ENCODE data around the gene EIF4E3. TPM values are rescaled to one million over a fixed set of nuclear protein-coding genes. Genes with fewer than 3 reads are reported as not detected.

EIF4E3 gene
- total and polyA plus RNA-seq, 2 of the 13 experiments (the other 11 are each of a cell fraction or from before 2014, with no cell fraction given): 0.07 to 0.15 TPM

DNA sequence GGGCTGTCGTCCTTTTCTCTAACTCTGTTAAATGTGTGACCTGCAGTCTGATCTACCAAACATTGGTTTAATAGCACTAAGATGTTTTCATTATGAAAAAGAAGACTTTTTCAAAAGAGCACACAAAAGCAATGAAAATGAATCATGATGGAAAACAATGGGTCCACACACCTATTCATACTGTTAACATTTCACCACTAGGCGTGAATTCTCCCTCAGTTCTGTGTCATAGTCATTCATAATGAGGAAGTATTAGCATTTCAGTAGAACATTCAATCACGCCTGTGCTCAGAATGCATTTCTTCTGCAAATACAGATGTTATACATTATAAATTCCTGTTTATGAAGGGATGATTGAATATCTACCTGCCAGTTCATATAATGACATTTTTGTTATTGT lies 35.9 kb downstream of the EIF4E3 start (continued):
- no peak for TF ChIP-seq ZNF337 (CRISPR knock-in tag; IDR thresholded peaks at IDR 0.05; ENCODE audit: borderline replicate concordance, low read depth)
- TF ChIP-seq, protein P1, sequence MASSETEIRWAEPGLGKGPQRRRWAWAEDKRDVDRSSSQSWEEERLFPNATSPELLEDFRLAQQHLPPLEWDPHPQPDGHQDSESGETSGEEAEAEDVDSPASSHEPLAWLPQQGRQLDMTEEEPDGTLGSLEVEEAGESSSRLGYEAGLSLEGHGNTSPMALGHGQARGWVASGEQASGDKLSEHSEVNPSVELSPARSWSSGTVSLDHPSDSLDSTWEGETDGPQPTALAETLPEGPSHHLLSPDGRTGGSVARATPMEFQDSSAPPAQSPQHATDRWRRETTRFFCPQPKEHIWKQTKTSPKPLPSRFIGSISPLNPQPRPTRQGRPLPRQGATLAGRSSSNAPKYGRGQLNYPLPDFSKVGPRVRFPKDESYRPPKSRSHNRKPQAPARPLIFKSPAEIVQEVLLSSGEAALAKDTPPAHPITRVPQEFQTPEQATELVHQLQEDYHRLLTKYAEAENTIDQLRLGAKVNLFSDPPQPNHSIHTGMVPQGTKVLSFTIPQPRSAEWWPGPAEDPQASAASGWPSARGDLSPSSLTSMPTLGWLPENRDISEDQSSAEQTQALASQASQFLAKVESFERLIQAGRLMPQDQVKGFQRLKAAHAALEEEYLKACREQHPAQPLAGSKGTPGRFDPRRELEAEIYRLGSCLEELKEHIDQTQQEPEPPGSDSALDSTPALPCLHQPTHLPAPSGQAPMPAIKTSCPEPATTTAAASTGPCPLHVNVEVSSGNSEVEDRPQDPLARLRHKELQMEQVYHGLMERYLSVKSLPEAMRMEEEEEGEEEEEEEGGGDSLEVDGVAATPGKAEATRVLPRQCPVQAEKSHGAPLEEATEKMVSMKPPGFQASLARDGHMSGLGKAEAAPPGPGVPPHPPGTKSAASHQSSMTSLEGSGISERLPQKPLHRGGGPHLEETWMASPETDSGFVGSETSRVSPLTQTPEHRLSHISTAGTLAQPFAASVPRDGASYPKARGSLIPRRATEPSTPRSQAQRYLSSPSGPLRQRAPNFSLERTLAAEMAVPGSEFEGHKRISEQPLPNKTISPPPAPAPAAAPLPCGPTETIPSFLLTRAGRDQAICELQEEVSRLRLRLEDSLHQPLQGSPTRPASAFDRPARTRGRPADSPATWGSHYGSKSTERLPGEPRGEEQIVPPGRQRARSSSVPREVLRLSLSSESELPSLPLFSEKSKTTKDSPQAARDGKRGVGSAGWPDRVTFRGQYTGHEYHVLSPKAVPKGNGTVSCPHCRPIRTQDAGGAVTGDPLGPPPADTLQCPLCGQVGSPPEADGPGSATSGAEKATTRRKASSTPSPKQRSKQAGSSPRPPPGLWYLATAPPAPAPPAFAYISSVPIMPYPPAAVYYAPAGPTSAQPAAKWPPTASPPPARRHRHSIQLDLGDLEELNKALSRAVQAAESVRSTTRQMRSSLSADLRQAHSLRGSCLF (CRISPR knock-in tag; IDR thresholded peaks at IDR 0.05; ENCODE audit: borderline replicate concordance): no peak

DNA sequence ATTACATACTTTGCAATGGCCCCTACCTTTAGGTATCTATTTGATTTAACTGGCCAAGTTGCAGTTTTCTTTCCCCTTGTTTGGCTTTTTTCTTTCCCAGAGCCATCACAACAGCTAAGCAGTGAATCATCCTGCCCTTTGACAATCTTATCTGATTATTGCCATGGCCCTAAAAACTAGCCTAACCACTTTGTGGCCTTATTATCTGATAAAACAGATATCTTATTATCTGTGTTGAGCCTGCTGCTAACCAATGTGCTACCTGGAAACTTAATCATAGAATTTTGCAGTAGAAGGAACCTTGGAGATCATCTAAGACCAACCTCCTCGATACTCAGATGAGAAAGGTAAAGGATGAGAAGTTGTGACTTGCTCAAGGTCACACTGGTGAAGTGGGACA lies 37.1 kb downstream of the EIF4E3 start:
- no peak overlapping the region for H3K4me3 ChIP-seq (replicated peaks in 1 of 3; ENCODE audit: insufficient read depth in 1 of 3, low read depth in 2 of 3, low read length in 3 of 3)
- POLR2A ChIA-PET: no interaction called here
- no peak overlapping the region for H3K4me2 ChIP-seq (ENCODE audit: low read depth, low read length)
- no peaks in the 10 kb centered on the region for H3K9me3 ChIP-seq (ENCODE audit: low read length)
- H3K9ac ChIP-seq (ENCODE audit: insufficient read depth, low read depth, low read length): no peak overlapping the region
- H3K27me3 ChIP-seq (ENCODE audit: control insufficient read depth in 1 of 2, insufficient read depth in 2 of 2, low read length in 2 of 2): peaks cover 2 to 6% of the 10 kb centered on the region in 2 experiments; a peak in 2 of 5 replicates
- ATAC-seq: no peak
- no peaks in the 10 kb centered on the region for H3K79me2 ChIP-seq (ENCODE audit: insufficient read depth, low read length)
- intact Hi-C loops (cut with micrococcal nuclease; ENCODE audit: unreplicated experiment): no loop called here
- no peaks in the 10 kb centered on the region for H4K20me1 ChIP-seq (ENCODE audit: insufficient read depth, low read length)
- H3K27ac ChIP-seq (ENCODE audit: extremely low read length, insufficient read depth, low read length): no peak overlapping the region
- FAIRE-seq: no peak
- 39% methylated on average over 1 of the region's 1 CpG for WGBS (ENCODE audit: low lambda C conversion rate)
- no peak for DNase-seq (ENCODE audit: low spot score)
- CTCF ChIA-PET (ENCODE audit: low intra/inter-chr PET ratio, low total read pairs): no interaction called here
- H2AFZ ChIP-seq (ENCODE audit: low read length): no peak overlapping the region
- in situ Hi-C loops (cut with HindIII; ENCODE audit: extremely low pct_ligation_motif_present, low pct_unique_long_range_greater_than_20kb): no loop called here
- no peaks in the 10 kb centered on the region for H3K36me3 ChIP-seq (replicated peaks in 1 of 2; ENCODE audit: control insufficient read depth in 1 of 2, insufficient read depth in 2 of 2, low read length in 2 of 2)
- no peaks in the 10 kb centered on the region for H3K4me1 ChIP-seq (ENCODE audit: insufficient read depth, low read length)
- BruUV-seq (replicated peaks): no TSS peak
- TF ChIP-seq, protein P2, sequence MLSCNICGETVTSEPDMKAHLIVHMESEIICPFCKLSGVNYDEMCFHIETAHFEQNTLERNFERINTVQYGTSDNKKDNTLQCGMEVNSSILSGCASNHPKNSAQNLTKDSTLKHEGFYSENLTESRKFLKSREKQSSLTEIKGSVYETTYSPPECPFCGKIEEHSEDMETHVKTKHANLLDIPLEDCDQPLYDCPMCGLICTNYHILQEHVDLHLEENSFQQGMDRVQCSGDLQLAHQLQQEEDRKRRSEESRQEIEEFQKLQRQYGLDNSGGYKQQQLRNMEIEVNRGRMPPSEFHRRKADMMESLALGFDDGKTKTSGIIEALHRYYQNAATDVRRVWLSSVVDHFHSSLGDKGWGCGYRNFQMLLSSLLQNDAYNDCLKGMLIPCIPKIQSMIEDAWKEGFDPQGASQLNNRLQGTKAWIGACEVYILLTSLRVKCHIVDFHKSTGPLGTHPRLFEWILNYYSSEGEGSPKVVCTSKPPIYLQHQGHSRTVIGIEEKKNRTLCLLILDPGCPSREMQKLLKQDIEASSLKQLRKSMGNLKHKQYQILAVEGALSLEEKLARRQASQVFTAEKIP (CRISPR knock-in tag; IDR thresholded peaks at IDR 0.05; ENCODE audit: borderline replicate concordance): no peak
- no peak for TF ChIP-seq FOSL2 (CRISPR knock-in tag; IDR thresholded peaks at IDR 0.05)
- no peak for TF ChIP-seq ZSCAN31 (CRISPR knock-in tag; IDR thresholded peaks at IDR 0.05; ENCODE audit: low read depth)
- no peak for TF ChIP-seq ZNF83 (CRISPR knock-in tag; IDR thresholded peaks at IDR 0.05; ENCODE audit: borderline replicate concordance)
- TF ChIP-seq ATF7 (IDR thresholded peaks at IDR 0.05): no peak
- no peak for TF ChIP-seq ATF7 (CRISPR knock-in tag; IDR thresholded peaks at IDR 0.05)
- TF ChIP-seq RXRB (CRISPR knock-in tag; IDR thresholded peaks at IDR 0.05; ENCODE audit: borderline replicate concordance): no peak
- TF ChIP-seq ZNF878 (CRISPR knock-in tag; IDR thresholded peaks at IDR 0.05): no peak
- TF ChIP-seq, protein P3, sequence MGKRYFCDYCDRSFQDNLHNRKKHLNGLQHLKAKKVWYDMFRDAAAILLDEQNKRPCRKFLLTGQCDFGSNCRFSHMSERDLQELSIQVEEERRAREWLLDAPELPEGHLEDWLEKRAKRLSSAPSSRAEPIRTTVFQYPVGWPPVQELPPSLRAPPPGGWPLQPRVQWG (CRISPR knock-in tag; IDR thresholded peaks at IDR 0.05; ENCODE audit: borderline replicate concordance, low read depth): no peak
- TF ChIP-seq, protein P4, sequence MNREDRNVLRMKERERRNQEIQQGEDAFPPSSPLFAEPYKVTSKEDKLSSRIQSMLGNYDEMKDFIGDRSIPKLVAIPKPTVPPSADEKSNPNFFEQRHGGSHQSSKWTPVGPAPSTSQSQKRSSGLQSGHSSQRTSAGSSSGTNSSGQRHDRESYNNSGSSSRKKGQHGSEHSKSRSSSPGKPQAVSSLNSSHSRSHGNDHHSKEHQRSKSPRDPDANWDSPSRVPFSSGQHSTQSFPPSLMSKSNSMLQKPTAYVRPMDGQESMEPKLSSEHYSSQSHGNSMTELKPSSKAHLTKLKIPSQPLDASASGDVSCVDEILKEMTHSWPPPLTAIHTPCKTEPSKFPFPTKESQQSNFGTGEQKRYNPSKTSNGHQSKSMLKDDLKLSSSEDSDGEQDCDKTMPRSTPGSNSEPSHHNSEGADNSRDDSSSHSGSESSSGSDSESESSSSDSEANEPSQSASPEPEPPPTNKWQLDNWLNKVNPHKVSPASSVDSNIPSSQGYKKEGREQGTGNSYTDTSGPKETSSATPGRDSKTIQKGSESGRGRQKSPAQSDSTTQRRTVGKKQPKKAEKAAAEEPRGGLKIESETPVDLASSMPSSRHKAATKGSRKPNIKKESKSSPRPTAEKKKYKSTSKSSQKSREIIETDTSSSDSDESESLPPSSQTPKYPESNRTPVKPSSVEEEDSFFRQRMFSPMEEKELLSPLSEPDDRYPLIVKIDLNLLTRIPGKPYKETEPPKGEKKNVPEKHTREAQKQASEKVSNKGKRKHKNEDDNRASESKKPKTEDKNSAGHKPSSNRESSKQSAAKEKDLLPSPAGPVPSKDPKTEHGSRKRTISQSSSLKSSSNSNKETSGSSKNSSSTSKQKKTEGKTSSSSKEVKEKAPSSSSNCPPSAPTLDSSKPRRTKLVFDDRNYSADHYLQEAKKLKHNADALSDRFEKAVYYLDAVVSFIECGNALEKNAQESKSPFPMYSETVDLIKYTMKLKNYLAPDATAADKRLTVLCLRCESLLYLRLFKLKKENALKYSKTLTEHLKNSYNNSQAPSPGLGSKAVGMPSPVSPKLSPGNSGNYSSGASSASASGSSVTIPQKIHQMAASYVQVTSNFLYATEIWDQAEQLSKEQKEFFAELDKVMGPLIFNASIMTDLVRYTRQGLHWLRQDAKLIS (CRISPR knock-in tag; IDR thresholded peaks at IDR 0.05): no peak
- TF ChIP-seq KLF12 (CRISPR knock-in tag; IDR thresholded peaks at IDR 0.05; ENCODE audit: borderline replicate concordance): no peak

Measured in HepG2 (cell line).